Muscle layer of duodenum (tissue), 2 donors: ENCODE measurements around the gene ZMYND12.

Experiments used
- H3K27ac ChIP-seq: one replicate; pipeline ENCODE4 v1.7.0; 2013; ENCODE audit warnings: mild to moderate bottlenecking, low read length
- H3K27me3 ChIP-seq: one replicate; pipeline ENCODE4 v1.7.0; 2013; ENCODE audit warnings: low read depth, mild to moderate bottlenecking, control low read depth, low read length
- H3K36me3 ChIP-seq, 2 donors: one replicate each; pipeline ENCODE4 v1.7.0; 2013; ENCODE audit warnings: low read length in 2 of 2, control low read depth in 1 of 2, mild to moderate bottlenecking in 1 of 2; ENCODE audit not compliant: insufficient read depth in 2 of 2, control insufficient read depth in 1 of 2
- H3K4me1 ChIP-seq, 2 donors: one replicate each; pipeline ENCODE4 v1.7.0; 2013; ENCODE audit warnings: low read length in 2 of 2, mild to moderate bottlenecking in 2 of 2, control low read depth in 1 of 2, moderate library complexity in 1 of 2; ENCODE audit not compliant: insufficient read depth in 2 of 2, control insufficient read depth in 1 of 2
- H3K4me3 ChIP-seq, 2 donors: one replicate each; pipeline ENCODE4 v1.7.0; 2013; ENCODE audit warnings: low read length in 2 of 2, low read depth in 1 of 2, mild to moderate bottlenecking in 1 of 2
- H3K9me3 ChIP-seq, 2 donors: one replicate each; pipeline ENCODE4 v1.7.0; 2013; ENCODE audit warnings: low read length in 2 of 2, control low read depth in 1 of 2, mild to moderate bottlenecking in 1 of 2; ENCODE audit not compliant: control insufficient read depth in 1 of 2
- donor health status: healthy.

Gene ZMYND12

GRCh38 chr1:42420911-42421585 is 34.8 kb downstream of the ZMYND12 start:
- peak overlapping the region; percentile 34 for H3K27ac ChIP-seq
- H3K36me3 ChIP-seq: no peaks in the 10 kb centered on the region
- H3K9me3 ChIP-seq: no peaks in the 10 kb centered on the region
- H3K27me3 ChIP-seq: no peaks in the 10 kb centered on the region
- peak overlapping the region in 1 of 2 donors; percentile 15 for H3K4me3 ChIP-seq
- H3K4me1 ChIP-seq: peaks cover 5 to 18% of the 10 kb centered on the region in 2 donors

GRCh38 chr1:42420121-42420520 is 35.7 kb downstream of the ZMYND12 start:
- H3K4me3 ChIP-seq: no peak overlapping the region

GRCh38 chr1:42419126-42419821 is 36.5 kb downstream of the ZMYND12 start:
- Histone ChIP-seq H3K27me3 (no peaks in the 10 kb centered on the region), H3K36me3 (no peaks in the 10 kb centered on the region), H3K4me3 (no peak overlapping the region), H3K9me3 (no peaks in the 10 kb centered on the region), H3K27ac (peak overlapping the region; percentile 32), H3K4me1 (peaks cover 5 to 18% of the 10 kb centered on the region in 2 donors)

More at GRCh38 chr1:42420121-42420520, 35.7 kb downstream of the ZMYND12 start:
- no peaks in the 10 kb centered on the region for H3K36me3 ChIP-seq
- H3K4me1 ChIP-seq: peaks cover 5 to 18% of the 10 kb centered on the region in 2 donors
- peak overlapping the region; percentile 34 for H3K27ac ChIP-seq
- H3K9me3 ChIP-seq: no peaks in the 10 kb centered on the region
- no peaks in the 10 kb centered on the region for H3K27me3 ChIP-seq

- peak overlapping the region; percentile 32 for H3K27ac ChIP-seq
Observed at GRCh38 chr1:42418516-42418915, 37.3 kb downstream of the ZMYND12 start.

GRCh38 chr1:42417166-42417565 is 38.7 kb downstream of the ZMYND12 start:
- Histone ChIP-seq H3K27me3 (no peaks in the 10 kb centered on the region), H3K27ac (no peak overlapping the region), H3K4me3 (no peak overlapping the region), H3K9me3 (no peaks in the 10 kb centered on the region), H3K4me1 (peaks cover 5 to 18% of the 10 kb centered on the region in 2 donors), H3K36me3 (no peaks in the 10 kb centered on the region)

More at GRCh38 chr1:42418516-42418915, 37.3 kb downstream of the ZMYND12 start:
- H3K36me3 ChIP-seq: no peaks in the 10 kb centered on the region
- H3K9me3 ChIP-seq: no peaks in the 10 kb centered on the region
- H3K4me1 ChIP-seq: peaks cover 5 to 18% of the 10 kb centered on the region in 2 donors
- no peak overlapping the region for H3K4me3 ChIP-seq
- no peaks in the 10 kb centered on the region for H3K27me3 ChIP-seq

- no peaks in the 10 kb centered on the region for H3K9me3 ChIP-seq
- no peaks in the 10 kb centered on the region for H3K27me3 ChIP-seq
- H3K27ac ChIP-seq: no peak overlapping the region
- no peaks in the 10 kb centered on the region for H3K36me3 ChIP-seq
- H3K4me1 ChIP-seq: peaks cover 0 to under 1% of the 10 kb centered on the region in 2 donors
- H3K4me3 ChIP-seq: no peak overlapping the region
Observed at GRCh38 chr1:42414551-42415496, 41.0 kb downstream of the ZMYND12 start.

GRCh38 chr1:42403880-42404400 is 51.9 kb downstream of the ZMYND12 start:
- Histone ChIP-seq H3K9me3 (no peaks in the 10 kb centered on the region), H3K4me1 (no peaks in the 10 kb centered on the region), H3K27ac (no peak overlapping the region), H3K36me3 (no peaks in the 10 kb centered on the region), H3K27me3 (no peaks in the 10 kb centered on the region), H3K4me3 (no peak overlapping the region)

- Histone ChIP-seq H3K9me3 (no peaks in the 10 kb centered on the region), H3K4me3 (no peak overlapping the region), H3K4me1 (no peaks in the 10 kb centered on the region), H3K27me3 (no peaks in the 10 kb centered on the region), H3K27ac (no peak overlapping the region), H3K36me3 (no peaks in the 10 kb centered on the region)
Observed at GRCh38 chr1:42399315-42400100, 56.3 kb downstream of the ZMYND12 start.

- H3K4me1 ChIP-seq: no peaks in the 10 kb centered on the region
- no peaks in the 10 kb centered on the region for H3K27me3 ChIP-seq
- H3K4me3 ChIP-seq: no peak overlapping the region
- H3K36me3 ChIP-seq: no peaks in the 10 kb centered on the region
- H3K27ac ChIP-seq: no peak overlapping the region
- no peaks in the 10 kb centered on the region for H3K9me3 ChIP-seq
Observed at GRCh38 chr1:42392967-42393848, 62.6 kb downstream of the ZMYND12 start.

- H3K36me3 ChIP-seq: no peaks in the 10 kb centered on the region
- H3K4me1 ChIP-seq: no peaks in the 10 kb centered on the region
- H3K9me3 ChIP-seq: no peaks in the 10 kb centered on the region
- no peak overlapping the region for H3K4me3 ChIP-seq
- no peaks in the 10 kb centered on the region for H3K27me3 ChIP-seq
- no peak overlapping the region for H3K27ac ChIP-seq
Observed at GRCh38 chr1:42392255-42392654, 63.6 kb downstream of the ZMYND12 start.
